ENCODE results near the gene KSR1.
"Not testable (repeated sequence)": the region's sequence is repeated elsewhere in the genome, so short reads cannot be mapped to it uniquely, and the experiment has no call there.

KSR1 gene

DNA sequence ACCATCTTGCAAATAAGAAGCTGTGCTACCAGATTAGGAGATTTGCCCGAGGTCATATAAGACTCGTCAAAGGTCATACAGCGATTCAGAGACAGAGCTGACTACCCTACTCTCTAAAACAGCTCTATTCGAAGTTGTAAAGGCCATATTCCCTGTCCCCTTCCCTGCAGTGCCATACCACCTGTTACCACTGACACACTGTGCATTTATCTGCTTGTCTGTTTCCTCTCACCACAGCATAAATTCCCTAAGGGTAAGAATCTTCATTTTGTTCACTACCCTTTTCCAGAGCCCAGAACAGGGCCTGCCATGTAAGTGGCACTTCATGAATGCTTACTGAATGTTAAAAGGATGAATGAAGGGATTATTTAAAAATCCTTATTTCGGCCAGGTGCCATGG lies 3.4 kb upstream of the KSR1 start:
- in situ Hi-C loops (cut with HindIII; ENCODE audit: low sequenced_read_pairs) = no loop called here

DNA sequence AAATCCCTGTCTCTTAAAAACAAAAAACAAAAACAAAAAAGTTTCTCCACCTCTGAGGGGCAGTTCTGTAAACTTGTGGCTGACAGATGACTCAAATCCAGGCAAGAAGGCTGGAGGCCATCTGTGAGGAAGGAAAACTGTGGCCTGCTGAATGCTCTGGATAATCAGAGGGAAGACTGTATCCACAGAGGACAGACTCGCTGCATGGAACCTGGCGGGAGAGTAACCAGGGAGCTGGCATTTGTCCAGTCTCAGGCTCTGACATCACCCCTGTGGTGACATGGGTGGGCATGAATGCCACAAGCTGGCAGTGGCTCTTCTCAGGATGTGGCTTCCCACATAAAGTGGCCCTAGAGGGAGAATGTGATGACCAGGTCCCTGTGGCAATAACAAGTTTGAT lies 2.8 kb upstream of the KSR1 start:
- in situ Hi-C loops (cut with HindIII; ENCODE audit: low sequenced_read_pairs) = no loop called here

GRCh38 chr17:27454089-27454488 lies 2.2 kb upstream of the KSR1 start:
- in situ Hi-C loops (cut with HindIII; ENCODE audit: low sequenced_read_pairs) = no loop called here

DNA sequence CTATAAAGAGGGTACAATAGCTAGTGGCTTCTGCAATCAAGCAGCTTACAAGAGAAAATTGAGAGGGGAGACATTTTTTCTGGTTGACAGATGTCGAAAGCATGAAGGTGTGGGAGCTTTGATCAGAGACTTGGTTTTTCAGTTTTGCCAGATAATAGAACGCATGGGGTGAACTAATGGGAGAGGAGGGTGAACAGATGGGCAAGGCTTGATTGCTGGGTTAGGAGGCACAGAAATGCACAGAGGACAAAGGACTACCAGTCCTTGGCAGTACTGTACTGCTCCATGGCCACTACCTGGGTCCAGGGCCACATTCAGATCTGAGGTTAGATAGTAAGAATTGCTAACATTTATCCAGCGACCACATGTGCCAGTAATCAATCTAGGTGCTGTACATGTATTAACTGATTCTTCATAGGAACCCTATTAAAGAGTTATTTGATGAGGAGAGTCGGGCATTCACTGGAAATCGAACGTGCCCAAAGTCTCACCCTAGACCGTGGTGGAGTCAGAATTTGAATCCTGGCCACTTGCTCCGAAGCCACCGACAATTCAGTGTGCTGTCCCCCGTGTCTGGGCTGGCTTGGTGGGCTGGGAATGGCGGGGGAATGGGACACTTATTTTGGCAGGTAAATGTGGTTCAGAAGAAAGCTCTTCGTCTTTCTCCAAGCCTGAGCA lies 873 bp upstream of the KSR1 start:
- in situ Hi-C loops (cut with HindIII; ENCODE audit: low sequenced_read_pairs) = no loop called here

DNA sequence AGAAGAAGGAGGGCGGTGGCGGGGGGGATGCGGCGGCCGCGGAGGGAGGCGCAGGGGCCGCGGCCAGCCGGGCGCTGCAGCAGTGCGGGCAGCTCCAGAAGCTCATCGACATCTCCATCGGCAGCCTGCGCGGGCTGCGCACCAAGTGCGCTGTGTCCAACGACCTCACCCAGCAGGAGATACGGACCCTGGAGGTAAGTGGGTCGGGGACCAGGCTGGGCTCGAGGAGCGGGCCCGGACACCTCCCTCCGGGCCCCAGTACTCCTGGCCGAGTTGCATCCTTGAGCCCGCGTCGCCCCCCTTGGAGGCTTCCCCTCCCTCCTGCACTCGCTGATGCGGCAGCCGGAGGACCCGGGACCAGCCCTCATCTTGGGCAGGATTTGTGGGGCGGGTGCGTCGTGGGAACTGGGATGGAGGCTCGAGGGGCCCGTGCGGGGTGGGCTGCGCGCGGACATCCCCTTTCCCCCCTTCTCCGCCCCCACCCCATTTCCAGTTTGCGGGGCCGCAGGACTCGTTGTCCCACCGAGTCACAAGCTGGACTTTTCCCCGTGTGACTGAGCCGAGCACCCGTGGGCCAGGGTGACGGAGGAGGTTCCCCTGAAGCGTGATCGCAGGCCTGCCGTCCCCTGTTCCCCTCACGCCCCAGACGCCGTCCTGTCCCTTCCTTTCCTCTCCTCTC lies 572 bp downstream of the KSR1 start:
- in situ Hi-C loops (cut with HindIII; ENCODE audit: low sequenced_read_pairs) = no loop called here

DNA sequence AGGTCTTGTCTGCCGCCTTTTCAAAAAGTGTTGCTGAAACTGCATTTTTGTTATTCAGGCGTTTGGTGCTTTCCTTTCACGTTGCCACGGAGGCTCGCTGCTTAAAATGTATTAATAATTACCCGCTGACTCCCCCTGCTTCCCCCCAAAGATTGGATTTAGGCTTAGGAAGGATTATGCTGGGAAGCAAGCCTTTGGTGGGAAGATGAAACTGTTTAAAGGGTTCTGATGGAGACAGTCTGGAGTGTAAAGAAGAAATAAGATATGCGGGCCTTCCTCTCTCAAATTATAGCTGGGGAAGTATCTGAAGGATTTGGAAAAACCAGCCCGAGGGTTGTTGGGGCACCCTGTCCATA lies 1.1 kb downstream of the KSR1 start:
- in situ Hi-C loops (cut with HindIII; ENCODE audit: low sequenced_read_pairs) = no loop called here

DNA sequence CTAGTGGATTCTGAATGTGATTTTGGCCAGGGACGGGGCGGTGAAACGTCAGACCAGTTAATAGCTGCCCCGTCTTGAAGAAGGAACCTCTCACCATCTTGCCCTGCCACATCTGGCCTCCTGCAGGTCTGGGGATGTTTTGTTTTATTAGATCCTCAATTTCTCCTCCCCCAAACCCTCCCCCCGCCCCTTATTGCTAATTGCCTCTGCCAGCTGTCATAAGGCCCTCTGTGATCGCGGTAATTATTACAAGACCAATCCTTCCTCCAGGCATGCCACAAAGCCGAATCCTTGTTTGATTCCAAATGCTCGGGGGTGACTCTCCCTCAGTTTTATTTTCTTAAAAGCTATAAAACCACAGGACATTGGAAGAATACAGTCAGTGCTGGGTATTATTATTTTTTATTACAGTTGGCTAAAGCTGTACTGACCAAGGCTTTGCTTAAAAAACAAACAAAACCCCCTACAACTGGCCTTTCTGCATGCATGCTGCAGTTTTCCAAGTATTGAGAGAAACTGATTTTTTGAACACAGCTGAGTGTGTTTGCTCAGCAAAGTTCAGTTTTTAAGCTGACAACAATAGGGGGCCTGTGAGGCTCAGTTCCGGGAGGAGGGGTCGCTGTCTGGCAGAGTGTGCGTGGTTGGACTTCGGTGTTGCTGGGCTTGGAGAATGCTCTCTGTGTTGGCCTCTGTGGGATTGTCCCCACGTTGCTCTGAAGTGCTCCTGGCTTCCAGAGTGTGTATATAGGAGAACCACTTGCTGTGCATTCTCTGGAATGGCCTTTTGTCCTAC lies 1.7 kb downstream of the KSR1 start:
- in situ Hi-C loops (cut with HindIII; ENCODE audit: low sequenced_read_pairs) = no loop called here

GRCh38 chr17:27458524-27458908 lies 2.3 kb downstream of the KSR1 start:
- in situ Hi-C loops (cut with HindIII; ENCODE audit: low sequenced_read_pairs) = no loop called here

GRCh38 chr17:27459433-27459832 lies 3.2 kb downstream of the KSR1 start:
- in situ Hi-C loops (cut with HindIII; ENCODE audit: low sequenced_read_pairs) = no loop called here

DNA sequence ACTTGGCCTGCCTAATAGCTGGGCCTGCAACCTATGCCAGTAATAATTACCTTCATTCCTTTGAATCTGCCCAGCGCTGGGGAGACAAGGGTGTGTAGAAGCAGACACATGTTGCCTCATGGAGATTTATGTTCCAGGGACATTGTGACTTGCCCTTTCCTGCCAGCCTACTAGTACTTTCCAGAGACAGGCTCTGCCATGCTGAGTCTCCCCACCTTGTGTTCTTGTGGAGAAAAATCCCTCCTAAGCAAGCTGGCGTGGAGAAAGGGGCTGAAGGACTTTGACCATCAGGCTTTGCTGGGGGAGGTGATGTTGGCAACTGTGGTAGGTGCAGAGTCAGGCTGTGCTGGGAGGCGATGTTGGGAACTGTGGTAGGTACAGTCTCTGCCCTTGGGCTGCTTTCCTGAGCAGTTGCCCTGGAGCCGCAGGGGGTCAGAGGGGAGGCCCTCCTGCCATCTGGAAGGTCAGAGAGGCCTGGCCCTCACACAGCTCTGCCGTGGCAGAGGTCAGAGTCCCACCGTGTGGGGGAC lies 4.0 kb downstream of the KSR1 start:
- in situ Hi-C loops (cut with HindIII; ENCODE audit: low sequenced_read_pairs) = no loop called here

- in situ Hi-C loops (cut with HindIII; ENCODE audit: low sequenced_read_pairs) = no loop called here
Measured at GRCh38 chr17:27461192-27461859, 5.1 kb downstream of the KSR1 start.

DNA sequence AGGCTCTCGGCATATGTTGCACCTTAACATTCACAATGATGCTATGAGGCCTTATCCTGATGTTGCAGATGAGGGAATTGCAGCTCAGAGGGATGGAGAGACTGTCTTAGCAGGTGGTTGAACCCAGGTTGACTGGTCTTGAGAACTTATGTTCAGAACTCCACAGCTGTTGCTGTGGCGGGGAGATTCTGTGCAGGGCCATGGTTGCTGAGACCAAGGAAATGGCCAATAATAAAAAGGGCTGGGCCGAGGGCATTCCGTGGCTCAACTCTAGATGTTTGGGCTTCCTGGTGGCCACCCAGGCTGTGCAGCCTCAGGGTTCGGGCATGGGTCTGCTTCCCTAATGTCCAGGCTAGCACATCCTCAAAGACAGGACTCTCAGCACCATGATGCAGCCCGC lies 5.9 kb downstream of the KSR1 start:
- in situ Hi-C loops (cut with HindIII; ENCODE audit: low sequenced_read_pairs) = no loop called here

DNA sequence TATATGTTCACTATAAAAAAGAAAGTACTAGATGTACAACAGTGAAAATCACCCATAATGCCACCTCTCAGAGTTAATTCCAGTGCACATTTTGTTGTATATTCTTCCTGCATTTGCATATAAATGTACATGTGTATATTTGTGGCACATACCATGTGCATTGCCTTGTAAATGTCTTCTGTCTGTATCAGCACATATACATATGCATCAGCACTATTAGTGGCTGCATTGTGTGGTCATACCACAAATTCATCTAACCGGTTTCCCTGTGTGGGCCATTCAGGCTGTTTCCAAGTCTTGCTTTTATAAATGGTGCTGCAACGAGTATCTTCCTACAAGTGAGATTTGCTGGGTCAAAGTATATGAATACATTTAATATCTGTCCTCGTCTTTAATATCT lies 6.5 kb downstream of the KSR1 start:
- in situ Hi-C loops (cut with HindIII; ENCODE audit: low sequenced_read_pairs) = no loop called here

DNA sequence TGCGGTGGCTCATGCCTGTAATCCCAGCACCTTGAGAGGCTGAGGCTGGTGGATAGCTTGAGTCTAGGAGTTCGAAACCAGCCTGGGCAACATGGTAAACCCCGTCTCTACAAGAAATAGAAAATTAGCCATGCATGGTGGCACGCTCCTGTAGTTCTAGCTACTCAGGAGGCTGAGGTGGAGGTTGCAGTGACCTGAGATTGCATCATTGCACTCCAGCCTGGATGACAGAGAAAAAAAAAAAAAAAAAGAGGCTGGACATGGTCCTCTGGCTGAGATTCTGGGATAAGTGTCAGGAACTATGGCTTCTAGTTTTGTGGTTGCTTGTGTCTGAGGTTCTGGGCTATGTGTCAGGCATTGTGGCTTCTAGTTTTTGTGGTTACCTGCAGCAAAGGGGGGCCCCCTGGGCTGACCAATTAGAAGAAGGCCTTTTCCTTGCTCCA lies 7.0 kb downstream of the KSR1 start:
- in situ Hi-C loops (cut with HindIII; ENCODE audit: low sequenced_read_pairs) = no loop called here

DNA sequence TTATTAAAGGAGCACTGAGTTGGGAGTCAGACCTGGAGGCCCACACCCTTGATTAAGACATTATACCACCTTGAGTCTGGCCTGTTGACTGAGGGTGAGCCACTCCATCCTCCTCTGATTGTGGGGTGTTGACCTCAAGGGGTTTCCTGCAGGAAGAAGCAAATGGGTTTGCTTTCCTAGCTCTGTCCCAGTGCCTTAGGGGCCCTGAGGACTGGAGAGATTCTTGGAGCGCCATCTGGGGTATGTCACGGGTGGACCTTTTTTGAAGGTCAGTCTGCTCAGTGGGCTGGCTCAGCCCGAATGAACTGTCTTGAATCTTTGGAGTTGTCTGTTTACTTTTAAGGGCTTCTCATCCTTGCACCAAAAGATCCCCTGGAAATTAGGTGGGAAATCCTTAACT lies 7.8 kb downstream of the KSR1 start:
- in situ Hi-C loops (cut with HindIII; ENCODE audit: low sequenced_read_pairs) = not testable (repeated sequence)

GRCh38 chr17:27464431-27464830 lies 8.2 kb downstream of the KSR1 start:
- in situ Hi-C loops (cut with HindIII; ENCODE audit: low sequenced_read_pairs) = no loop called here

GRCh38 chr17:27465875-27466274 lies 9.6 kb downstream of the KSR1 start:
- in situ Hi-C loops (cut with HindIII; ENCODE audit: low sequenced_read_pairs) = not testable (repeated sequence)

DNA sequence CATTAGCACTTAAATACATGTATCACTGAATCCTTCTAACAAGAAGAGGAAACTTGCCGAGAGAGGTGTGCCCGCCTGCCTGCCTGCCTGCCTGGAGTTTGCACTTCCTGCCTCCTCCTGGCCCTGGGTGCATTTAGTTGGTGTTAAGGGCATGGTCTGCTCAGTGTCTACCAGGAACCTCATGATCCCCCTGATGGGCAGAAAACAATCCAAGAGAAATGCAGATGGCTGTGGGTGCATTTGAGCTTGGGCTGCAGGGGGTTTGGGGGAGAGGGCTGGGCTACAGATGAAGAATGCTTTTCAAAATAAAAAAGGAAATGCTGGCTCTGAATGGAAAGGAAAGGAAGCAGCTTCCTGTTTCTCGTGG lies 10.1 kb downstream of the KSR1 start:
- in situ Hi-C loops (cut with HindIII; ENCODE audit: low sequenced_read_pairs) = no loop called here

DNA sequence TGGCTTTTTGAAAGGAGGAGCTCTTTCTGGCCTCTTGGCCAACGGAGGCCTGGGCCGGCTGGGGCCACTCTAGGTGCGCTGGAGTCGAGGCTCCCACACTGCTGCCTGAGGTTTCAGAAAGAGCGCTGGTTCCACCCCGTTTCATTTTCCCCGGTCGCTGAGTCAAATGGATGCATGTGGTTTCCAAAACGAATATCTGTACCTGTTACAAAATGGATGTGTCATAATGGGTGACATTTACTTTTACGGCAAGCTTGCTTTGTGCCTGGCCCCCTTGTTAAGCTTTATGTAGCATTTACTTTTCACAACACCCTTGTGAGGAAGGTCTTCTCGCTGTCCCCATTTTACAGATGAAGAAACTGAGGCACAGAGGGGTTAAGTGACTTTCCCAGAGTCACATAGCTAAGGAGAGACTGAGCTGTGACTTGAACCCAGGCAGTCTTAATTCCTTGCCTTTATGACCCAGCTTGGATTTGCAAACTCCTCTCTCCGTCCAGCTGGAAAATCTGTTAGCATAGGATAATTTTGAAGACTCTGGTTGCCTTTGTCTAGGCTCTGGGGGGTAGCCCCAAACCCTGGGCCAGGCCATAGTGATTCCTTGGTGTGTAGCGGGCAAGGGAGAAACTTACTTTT lies 10.6 kb downstream of the KSR1 start:
- in situ Hi-C loops (cut with HindIII; ENCODE audit: low sequenced_read_pairs) = no loop called here

DNA sequence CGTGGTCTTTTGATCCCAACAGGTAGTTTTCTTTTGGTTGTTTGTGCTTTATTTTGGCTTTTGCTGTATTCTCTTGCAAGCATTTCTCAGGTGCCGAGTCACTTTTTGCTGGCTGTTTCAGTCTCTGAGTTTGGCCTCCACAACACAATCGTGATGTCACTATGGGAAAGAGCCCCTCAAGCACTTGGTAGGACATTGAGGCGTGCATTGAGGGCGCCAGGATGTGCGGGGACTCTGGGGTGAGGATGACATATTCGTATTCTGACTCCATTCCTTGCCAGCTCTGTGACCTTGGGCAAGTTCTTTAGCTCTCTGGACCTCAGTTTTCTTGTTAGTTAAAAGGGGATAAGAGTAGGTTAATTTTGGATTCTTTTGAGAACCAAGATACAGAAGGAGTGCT lies 13.0 kb downstream of the KSR1 start:
- in situ Hi-C loops (cut with HindIII; ENCODE audit: low sequenced_read_pairs) = no loop called here

Data from DLD1 (cell line).